ENCODE data around the gene FCHO2. TPM values are rescaled to one million over a fixed set of nuclear protein-coding genes. Genes with fewer than 3 reads are reported as not detected.

FCHO2 gene
- total RNA-seq, 1 donor: 31.5 TPM

DNA sequence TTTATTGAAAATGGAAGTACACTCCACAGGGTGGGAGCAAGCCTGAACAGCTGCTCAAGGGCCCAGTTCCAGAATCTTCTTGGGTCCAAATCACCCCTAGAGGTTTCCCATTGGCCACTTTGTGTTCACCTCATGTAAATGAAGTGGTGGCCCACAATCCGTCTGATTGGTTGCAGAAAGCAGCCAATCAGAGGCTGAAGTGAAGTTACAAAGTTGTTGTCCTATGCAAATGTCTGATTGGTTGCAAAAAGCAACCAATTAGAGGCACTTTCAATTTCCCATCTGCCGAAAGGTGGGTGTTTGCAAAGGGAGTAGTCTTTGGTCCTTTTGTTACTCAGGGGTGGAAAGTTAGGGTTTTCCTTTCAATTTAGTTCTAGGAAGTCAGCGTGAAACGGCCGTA is 173.3 kb downstream of the FCHO2 start:
- TF ChIP-seq CTCF (IDR thresholded peaks at IDR 0.05; ENCODE audit: extremely low read depth, low read depth, low read length): no peak
- no peak overlapping the region for H3K27ac ChIP-seq (ENCODE audit: low read depth, low read length)
- no peaks in the 10 kb centered on the region for H3K4me1 ChIP-seq (ENCODE audit: insufficient read depth, low read length)
- no peak overlapping the region for H3K4me3 ChIP-seq (ENCODE audit: insufficient read depth, low read length)
- no peaks in the 10 kb centered on the region for H3K79me2 ChIP-seq (ENCODE audit: insufficient read depth, low read length)
- no peaks in the 10 kb centered on the region for H3K9me3 ChIP-seq (ENCODE audit: low read depth, low read length)
- no peaks in the 10 kb centered on the region for H3K36me3 ChIP-seq (ENCODE audit: insufficient read depth, low read length)
- H4K20me1 ChIP-seq (ENCODE audit: insufficient read depth, low read length): no peaks in the 10 kb centered on the region
- H3K4me2 ChIP-seq (ENCODE audit: insufficient read depth, low read length): no peak overlapping the region
- no peak for DNase-seq (ENCODE audit: insufficient read length, low spot score, missing footprints)
- H2AFZ ChIP-seq (ENCODE audit: low read length): no peak overlapping the region
- no peaks in the 10 kb centered on the region for H3K27me3 ChIP-seq (ENCODE audit: insufficient read depth, low read length)

- no peak overlapping the region for H2AFZ ChIP-seq (ENCODE audit: low read length)
- no peak overlapping the region for H3K4me3 ChIP-seq (ENCODE audit: insufficient read depth, low read length)
- peaks cover 2% of the 10 kb centered on the region for H3K4me1 ChIP-seq (ENCODE audit: insufficient read depth, low read length)
- no peaks in the 10 kb centered on the region for H3K27me3 ChIP-seq (ENCODE audit: insufficient read depth, low read length)
- H3K9me3 ChIP-seq (ENCODE audit: low read depth, low read length): no peaks in the 10 kb centered on the region
- no peaks in the 10 kb centered on the region for H3K36me3 ChIP-seq (ENCODE audit: insufficient read depth, low read length)
- H3K4me2 ChIP-seq (ENCODE audit: insufficient read depth, low read length): no peak overlapping the region
- H3K79me2 ChIP-seq (ENCODE audit: insufficient read depth, low read length): no peaks in the 10 kb centered on the region
- H3K27ac ChIP-seq (ENCODE audit: low read depth, low read length): no peak overlapping the region
- DNase-seq (ENCODE audit: insufficient read length, low spot score, missing footprints): no peak
- H4K20me1 ChIP-seq (ENCODE audit: insufficient read depth, low read length): no peaks in the 10 kb centered on the region
- TF ChIP-seq CTCF (IDR thresholded peaks at IDR 0.05; ENCODE audit: extremely low read depth, low read depth, low read length): no peak
Observed at GRCh38 chr5:73130811-73131210, 175.0 kb downstream of the FCHO2 start.

- no peaks in the 10 kb centered on the region for H3K9me3 ChIP-seq (ENCODE audit: low read depth, low read length)
- H4K20me1 ChIP-seq (ENCODE audit: insufficient read depth, low read length): no peaks in the 10 kb centered on the region
- no peak for TF ChIP-seq CTCF (IDR thresholded peaks at IDR 0.05; ENCODE audit: extremely low read depth, low read depth, low read length)
- H3K27ac ChIP-seq (ENCODE audit: low read depth, low read length): no peak overlapping the region
- no peak overlapping the region for H2AFZ ChIP-seq (ENCODE audit: low read length)
- H3K4me1 ChIP-seq (ENCODE audit: insufficient read depth, low read length): peaks cover 6% of the 10 kb centered on the region
- no peaks in the 10 kb centered on the region for H3K36me3 ChIP-seq (ENCODE audit: insufficient read depth, low read length)
- peak; percentile 74 for DNase-seq (ENCODE audit: insufficient read length, low spot score, missing footprints)
- no peaks in the 10 kb centered on the region for H3K79me2 ChIP-seq (ENCODE audit: insufficient read depth, low read length)
- H3K4me2 ChIP-seq (ENCODE audit: insufficient read depth, low read length): no peak overlapping the region
- peaks cover 1% of the 10 kb centered on the region for H3K27me3 ChIP-seq (ENCODE audit: insufficient read depth, low read length)
- no peak overlapping the region for H3K4me3 ChIP-seq (ENCODE audit: insufficient read depth, low read length)
Observed at GRCh38 chr5:73131711-73132425, 176.0 kb downstream of the FCHO2 start.

DNA sequence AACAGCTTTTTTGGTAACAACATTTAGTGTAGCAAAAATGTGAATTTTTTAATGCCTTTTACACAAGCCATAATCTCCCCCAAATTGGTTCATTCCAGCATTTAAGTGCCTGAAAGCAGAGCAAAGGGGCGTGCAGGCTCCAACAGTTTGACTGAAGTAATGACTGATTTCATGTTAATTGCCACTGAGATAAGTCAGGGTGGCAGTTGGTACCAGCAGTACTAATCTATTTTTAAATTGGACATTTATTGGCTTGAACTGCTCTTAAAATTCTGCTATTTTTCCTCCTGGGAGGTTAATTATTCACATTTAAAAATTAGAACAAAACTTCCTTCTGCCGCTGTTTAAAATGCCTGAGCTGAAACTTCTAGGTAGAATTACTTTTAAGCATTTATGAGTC is 176.9 kb downstream of the FCHO2 start:
- Histone ChIP-seq H3K4me2 (ENCODE audit: insufficient read depth, low read length) (no peak overlapping the region), H3K27ac (ENCODE audit: low read depth, low read length) (no peak overlapping the region), H3K36me3 (ENCODE audit: insufficient read depth, low read length) (no peaks in the 10 kb centered on the region), H3K9me3 (ENCODE audit: low read depth, low read length) (no peaks in the 10 kb centered on the region), H3K4me3 (ENCODE audit: insufficient read depth, low read length) (no peak overlapping the region), H3K27me3 (ENCODE audit: insufficient read depth, low read length) (peaks cover 2% of the 10 kb centered on the region), H3K4me1 (ENCODE audit: insufficient read depth, low read length) (peaks cover 6% of the 10 kb centered on the region), H4K20me1 (ENCODE audit: insufficient read depth, low read length) (no peaks in the 10 kb centered on the region), H2AFZ (ENCODE audit: low read length) (no peak overlapping the region), H3K79me2 (ENCODE audit: insufficient read depth, low read length) (no peaks in the 10 kb centered on the region)
- DNase-seq (ENCODE audit: insufficient read length, low spot score, missing footprints): no peak
- TF ChIP-seq CTCF (IDR thresholded peaks at IDR 0.05; ENCODE audit: extremely low read depth, low read depth, low read length): no peak
